ENCODE measurements around the gene LIFR.

- no peak for TF ChIP-seq CTCF (IDR thresholded peaks at IDR 0.05)
- no peak for TF ChIP-seq POLR2A (IDR thresholded peaks at IDR 0.05)
Observed at GRCh38 chr5:38509185-38509584, 47.3 kb downstream of the LIFR start.

Measured in body of pancreas (tissue), 4 donors.